ENCODE results near the gene SPRTN.

SPRTN gene

DNA sequence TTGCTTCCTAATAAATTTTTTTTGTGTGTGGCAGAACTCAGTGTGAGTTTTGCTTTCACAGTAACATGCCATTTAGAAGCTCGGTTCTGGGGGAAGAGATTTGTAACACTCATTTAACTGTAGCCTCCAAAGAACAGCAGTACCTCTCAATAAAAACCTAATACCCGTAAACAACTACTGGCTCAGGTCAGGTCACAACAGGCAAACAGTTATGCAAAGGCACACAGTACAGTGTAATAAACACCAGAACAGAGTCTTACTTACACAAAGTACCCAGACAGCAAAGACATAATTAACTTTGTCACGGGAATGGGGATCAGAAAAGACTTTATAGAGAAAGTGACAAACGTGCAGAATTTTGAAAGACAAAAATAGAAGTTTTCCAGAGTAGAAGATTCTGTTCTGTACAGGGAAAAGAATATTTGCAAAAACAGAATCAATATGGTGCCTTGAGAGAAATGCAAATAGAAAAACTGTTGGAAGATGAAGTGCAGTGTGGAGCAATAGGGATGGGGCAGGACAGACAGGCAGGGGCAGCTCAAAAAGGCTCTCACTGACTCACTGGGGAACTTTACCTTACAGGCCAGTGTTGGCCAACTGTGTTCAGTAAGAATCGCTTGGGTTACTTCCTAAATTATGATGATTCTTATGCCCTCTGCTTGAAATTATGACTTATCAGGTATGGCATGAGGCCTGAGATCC, 45.2 kb downstream of the SPRTN start:
- DNase-seq, result no peak

DNA sequence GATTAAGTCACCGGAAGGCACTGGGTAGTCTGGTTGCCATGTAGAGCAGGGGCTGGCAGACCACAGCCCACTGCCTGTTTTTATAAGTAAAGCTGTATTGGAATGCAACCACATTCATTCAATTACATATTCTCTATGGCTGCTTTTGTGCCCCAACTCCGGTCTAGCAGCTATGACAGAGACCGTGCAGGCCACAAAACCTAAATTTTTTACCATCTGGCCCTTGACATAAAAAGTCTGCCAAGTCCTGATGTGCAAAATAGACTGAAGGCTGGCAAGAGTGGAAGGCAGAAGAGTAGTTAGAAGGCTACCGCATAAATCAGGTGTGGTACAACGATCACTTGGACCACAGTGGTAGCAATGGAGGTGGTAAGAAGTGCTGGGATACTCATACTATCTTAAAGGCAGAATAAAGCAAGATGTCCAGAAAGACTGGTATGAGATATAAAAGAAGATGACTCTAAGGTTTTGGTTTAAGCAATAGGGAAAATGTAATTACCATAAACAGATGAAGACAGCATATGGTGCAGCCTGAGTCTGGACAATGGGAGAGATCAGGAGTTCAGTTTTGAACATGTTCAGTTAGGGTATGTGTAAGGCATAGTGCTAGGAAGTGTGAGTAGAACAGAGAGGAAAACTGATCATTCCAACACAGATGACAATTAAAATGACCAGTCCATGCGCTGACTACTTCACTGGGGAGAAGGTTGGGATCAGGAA, 46.8 kb downstream of the SPRTN start:
- DNase-seq, result no peak

DNA sequence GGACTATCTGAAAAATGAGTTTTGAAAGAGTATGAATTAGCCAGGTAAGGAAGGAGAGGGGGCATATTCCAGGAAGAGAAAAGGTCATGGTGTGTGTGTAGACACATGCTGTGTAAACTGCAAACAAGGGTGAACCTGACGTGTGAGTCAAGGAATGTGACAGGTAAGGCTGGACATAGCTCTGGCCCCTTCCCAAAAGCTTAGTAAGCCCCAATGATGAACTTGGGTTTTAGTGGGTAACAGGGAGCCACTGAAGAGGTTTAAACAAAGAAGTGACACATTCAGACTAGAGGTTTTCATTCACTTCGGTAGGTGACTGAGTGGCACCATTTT, 47.3 kb downstream of the SPRTN start:
- no peak for DNase-seq

DNA sequence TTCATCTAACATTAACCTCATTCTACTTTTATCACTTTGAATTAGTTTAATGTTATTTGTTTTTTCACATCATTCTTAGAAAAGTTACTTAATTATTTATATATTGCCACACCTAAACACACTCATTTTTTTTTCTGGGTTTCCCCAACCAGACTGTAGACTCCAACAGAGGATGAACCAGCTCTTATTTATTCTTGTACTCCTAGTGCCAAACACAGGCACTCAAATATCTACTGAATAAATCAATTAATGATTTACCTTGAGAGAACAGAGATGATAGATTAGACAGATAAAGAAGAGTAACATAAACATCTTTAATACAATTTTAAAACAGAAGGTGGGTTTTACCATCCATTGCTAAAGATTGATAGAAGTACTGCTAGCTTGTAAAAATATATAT, 48.4 kb downstream of the SPRTN start:
- DNase-seq, result no peak

DNA sequence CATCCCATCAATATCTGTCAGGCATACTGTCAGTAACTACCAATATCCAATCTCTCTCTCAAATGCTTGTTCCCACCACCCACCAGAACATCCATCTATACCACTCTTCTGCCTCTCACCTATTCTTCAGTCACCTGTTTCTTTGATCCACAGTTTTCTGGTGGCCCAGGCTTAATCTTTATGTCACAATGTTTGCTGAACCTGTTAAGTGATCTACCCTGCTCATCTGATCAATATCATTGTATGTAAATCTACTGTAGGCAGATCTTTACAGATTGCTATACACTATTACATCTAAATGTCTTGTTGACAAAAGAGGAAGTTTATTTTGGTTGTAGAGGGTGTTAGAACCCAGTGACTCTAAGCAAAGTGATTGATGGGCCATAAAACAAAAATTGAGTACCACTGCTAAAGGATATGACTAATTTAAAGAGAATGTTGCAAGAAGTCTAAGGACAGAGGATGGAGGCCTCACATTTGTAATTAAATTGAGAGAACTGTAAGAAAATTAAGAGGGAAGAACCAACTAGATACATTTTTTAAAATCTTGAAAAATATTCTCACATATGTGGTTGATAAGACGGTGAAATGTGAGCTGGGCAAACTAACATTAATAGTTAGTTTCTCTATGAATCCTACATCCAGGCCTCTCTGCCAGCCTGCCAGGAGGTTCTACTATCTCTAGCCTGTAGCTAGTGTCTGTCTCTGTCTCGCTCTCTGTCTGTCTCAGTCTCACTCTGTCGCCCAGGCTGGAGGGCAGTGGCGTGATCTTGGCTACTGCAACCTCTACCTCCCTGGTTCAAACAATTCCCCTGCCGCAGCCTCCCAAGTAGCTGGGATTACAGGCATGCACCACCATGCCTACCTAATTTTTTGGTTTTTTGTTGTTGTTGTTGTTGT, 49.9 kb downstream of the SPRTN start:
- no peak for DNase-seq

DNA sequence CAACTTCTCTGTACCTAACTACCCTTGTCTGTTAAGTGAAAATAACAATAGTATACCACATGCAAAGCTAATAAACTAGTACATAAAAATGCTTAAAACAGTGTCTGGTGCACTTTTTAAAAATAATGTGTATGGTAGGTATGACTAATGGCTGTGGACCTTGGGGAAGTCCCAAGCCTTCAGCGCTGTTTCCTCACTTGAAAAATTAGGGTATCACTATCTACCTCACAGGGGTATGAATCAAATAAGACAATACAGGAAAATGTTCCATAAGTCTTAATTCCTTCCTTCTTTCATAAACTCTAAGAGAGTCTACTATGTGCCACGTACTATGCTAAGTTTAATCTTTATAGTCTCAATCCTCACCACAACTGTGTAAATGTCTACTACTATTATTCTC, 52.0 kb downstream of the SPRTN start:
- no peak for DNase-seq

DNA sequence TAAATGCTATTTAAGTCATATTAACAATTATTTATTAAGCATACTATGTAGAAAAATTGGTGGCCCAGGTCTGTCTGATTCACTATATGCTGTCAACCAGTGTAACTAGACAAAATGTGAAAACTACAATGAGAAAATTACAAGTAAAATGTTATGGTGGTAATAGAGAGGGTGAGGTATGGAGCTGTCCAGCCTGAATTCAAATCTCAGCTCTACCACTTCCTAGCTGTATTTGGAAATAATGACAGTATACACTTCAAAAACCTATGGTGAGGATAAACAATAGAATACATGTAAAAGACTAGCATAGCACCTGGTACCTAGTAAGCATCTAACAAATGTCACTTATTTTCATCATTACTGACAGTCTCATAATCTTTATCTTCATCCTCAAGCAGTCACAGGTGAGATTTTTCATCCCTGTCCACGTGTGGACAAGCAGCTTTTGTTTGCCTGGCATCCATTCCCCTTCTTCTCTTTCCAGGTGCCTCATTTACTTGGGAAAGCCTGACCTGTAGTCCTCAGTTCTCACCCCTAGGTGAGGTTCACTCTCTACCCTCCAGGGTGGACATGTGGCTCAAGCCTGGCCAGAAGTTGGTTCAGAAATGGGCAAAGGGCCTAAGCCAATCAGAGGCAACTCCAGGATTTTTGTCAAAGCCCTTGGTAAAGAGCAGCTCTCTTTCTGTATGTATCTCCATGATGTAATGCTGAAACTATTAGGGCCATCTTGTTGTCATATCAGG, 54.5 kb downstream of the SPRTN start:
- DNase-seq, result no peak

DNA sequence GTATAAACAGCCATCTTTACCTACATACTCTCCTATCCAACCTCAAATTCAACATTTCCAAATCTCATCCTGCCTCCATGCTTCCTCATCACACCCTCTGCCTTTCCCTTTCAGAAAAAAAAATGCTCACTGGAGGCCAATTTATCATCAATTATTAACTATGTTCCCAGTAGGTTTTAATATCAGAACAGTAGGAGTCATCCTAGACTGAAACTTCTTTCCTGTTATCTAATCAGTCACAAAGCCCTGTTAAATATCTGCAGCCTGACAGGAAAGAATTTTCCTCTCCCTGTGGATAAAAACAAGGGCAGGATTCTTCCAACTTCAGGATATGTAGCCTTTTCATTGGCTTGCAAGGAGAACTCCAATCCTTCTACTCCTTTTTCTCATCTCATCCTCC, 55.6 kb downstream of the SPRTN start:
- no peak for DNase-seq

DNA sequence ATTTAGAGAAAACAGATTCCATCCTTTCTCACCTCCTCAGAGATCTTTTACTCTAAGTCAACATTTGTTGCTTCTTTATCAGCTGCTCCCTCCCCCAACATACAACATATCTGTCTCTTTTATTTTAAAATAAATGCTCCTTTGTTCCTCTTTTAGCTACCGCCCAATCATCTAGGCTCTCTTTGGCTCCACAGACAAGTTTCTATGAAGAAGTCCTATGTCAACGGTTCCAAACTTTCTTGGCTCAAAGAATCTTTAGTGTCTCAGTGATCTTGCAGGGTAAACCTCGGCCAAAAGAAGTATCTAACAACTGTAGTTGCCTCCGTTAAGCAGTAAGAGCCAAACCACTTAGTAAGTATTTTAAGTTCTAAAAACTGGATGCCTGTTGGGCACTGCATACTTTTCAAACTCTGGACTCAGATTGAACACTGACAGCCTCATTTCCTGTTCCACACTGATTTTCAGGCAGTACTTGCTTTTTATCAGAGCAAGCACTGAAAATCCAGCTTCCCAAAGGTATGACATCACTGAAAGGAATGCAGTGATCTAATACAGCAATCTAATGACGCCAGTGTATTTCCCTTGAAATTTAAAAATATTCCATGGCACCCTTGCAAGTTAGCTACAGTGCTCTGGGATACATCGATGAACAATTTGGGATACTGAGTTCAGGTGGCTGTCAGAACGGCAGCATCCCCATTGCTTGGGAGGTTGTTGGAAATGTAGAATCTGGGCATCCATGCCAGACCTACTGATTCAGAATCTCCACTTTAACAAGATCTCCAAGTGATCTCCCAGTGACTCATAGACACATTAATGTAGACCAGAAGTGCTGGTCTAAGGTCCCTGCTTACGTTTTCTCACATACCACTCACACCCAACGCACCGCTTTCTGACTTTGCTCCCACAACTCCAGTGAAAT, 57.2 kb downstream of the SPRTN start:
- no peak for DNase-seq

DNA sequence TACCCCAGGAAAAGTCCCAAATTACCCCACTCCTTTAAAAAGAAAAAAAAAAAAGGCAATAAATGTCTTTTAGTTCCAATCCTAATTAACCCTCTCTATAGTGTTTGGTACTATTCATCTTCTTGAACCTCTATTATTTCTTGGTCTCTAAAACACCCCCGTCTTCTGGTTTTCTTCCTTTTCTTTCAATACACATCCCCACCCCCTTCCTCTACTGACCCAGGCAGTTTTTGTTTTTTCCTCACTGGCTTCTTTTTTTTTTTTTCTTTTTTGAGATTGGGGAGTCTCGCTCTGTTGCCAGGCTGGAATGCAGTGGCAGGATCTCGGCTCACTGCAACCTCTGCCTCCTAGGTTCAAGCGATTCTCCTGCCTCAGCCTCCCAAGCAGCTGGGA, 57.9 kb downstream of the SPRTN start:
- DNase-seq, result no peak

DNA sequence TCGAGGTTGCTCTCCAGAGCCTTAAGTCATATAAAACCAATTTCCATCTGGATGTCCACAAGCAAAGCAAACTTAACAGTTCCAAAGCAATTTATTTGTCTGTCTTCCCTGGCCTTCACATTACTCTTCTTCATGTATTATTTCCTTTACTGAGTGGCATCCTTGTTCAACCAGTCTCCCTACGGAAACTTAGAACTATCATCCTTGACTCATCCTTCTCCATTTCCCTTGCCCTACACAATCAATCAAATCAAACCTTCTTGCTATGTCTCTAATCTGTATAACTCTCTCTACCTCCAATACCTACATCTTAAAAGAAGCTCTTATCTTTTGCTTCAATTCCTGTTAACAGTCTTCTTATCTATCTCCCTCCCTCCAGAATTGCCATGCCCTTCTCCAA, 58.5 kb downstream of the SPRTN start:
- no peak for DNase-seq

DNA sequence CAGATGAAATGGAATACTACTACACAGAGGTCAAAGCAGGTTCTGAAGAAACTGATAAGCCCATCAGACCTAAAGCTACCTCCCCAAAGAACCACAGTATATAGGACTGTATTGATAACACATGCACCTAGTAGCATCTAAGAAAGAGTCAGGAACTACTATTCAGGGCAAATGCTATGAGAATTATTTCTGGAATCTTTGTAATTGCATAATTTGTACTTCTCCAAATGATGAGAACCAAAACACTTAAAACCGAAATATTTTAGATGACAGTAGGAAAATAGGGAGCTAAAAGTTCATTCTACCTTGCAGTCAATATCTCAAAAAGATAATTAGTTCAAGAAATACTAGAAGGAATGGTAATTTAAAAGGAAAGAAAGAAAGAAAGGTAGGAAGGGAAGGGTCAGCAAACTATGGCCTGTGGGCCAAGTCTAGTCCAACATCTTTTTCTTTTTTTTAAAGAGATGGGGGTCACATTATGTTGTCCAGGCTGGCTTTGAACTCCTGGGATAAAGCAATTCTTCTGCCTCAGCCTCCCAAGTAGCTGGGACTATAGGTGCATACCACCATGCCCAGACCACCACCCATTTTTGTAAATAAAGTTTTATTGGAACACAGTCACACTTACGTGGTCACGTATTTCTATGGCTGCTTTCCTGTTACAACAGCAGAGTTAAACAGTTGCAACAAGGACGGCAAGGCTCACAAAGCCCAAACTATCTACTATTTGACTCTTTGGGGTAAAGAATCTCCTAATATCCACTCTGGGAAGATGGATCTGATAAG, 60.0 kb downstream of the SPRTN start:
- DNase-seq, result no peak

DNA sequence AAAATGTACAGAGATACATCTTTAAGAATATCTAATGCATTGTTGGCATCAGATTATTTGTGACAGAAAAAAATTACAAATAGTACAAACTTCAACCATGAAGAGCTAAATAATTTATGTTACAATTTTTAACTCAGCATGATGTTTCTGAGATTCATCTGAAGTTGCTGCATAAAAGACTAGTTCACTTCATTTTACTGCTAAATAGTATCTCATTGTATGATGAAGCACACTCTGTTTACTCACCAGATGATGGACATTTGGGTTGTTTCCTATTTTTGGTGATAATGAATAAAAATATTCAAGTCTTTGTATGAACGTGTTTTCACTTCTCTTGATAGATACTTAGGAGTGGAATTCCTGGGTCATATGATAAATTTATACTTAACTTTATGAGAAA, 63.4 kb downstream of the SPRTN start:
- no peak for DNase-seq

DNA sequence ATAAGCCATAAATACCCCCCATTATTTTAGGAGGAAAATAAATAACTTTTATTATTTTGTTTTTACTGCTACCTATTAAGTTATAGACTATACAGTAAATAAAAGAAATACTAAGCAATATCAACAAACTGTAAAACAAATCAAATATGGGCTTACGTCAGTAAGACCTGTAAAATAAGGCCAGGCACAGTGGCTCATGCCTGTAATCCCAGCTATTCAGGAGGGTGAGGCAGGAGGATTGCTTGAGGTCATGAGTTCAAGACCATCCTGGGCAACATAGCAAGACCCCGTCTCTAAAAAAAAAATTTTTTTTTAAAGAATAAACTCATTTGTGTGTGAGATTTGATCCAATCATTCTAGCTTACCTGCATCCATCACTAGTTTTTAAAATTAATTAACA, 66.2 kb downstream of the SPRTN start:
- DNase-seq, result no peak

Measured in activated CD8-positive, alpha-beta memory T cell treated with anti-CD3 and anti-CD28 coated beads, Interleukin-2, amount 50 U/mL, for 48 hours (primary cell).